H9 (cell line): ENCODE results near the gene CDK10. TPM values are rescaled to one million over a fixed set of nuclear protein-coding genes. Genes with fewer than 3 reads are reported as not detected.

ENCODE experiments used
- DNase-seq: peaks from one replicate; pipeline ENCODE4 v3.0.0-alpha.2; 2017
- H2AFZ ChIP-seq: one replicate; pipeline ENCODE4 v1.6.1; 2013; ENCODE audit warnings: mild to moderate bottlenecking, low read length, control low read depth, moderate library complexity
- H2AK5ac ChIP-seq: 2 replicates; pipeline ENCODE4 v1.6.1; 2013; ENCODE audit warnings: low read length, control low read depth, mixed read lengths; ENCODE audit not compliant: insufficient read length
- H2BK120ac ChIP-seq: one replicate; pipeline ENCODE4 v1.6.1; 2013; ENCODE audit warnings: low read depth, mild to moderate bottlenecking, low read length, control low read depth, inconsistent platforms; ENCODE audit not compliant: poor library complexity, severe bottlenecking
- H2BK12ac ChIP-seq: 2 replicates; pipeline ENCODE4 v1.6.1; 2013; ENCODE audit warnings: low read length, control low read depth, mixed read lengths, low read depth; ENCODE audit not compliant: insufficient read length
- H2BK15ac ChIP-seq: 2 replicates; pipeline ENCODE4 v1.6.1; 2013; ENCODE audit warnings: low read depth, low read length, control low read depth
- H2BK20ac ChIP-seq: one replicate; pipeline ENCODE4 v1.6.1; 2013; ENCODE audit warnings: low read depth, mild to moderate bottlenecking, low read length, control low read depth, inconsistent platforms; ENCODE audit not compliant: poor library complexity, severe bottlenecking
- H2BK5ac ChIP-seq: 2 replicates; pipeline ENCODE4 v1.6.1; 2013; ENCODE audit warnings: low read length, control low read depth, mixed read lengths; ENCODE audit not compliant: insufficient read length
- H3K14ac ChIP-seq: 2 replicates; pipeline ENCODE4 v1.6.1; 2013; ENCODE audit warnings: low read length, control low read depth; ENCODE audit not compliant: insufficient read depth
- H3K18ac ChIP-seq: 2 replicates; pipeline ENCODE4 v1.6.1; 2013; ENCODE audit warnings: low read depth, mild to moderate bottlenecking, mixed read lengths, low read length, control low read depth; ENCODE audit not compliant: insufficient read length
- H3K23ac ChIP-seq: 2 replicates; pipeline ENCODE4 v1.6.1; 2013; ENCODE audit warnings: low read length, control low read depth, mixed read lengths, low read depth; ENCODE audit not compliant: insufficient read length
- H3K23me2 ChIP-seq: 2 replicates; pipeline ENCODE4 v1.6.1; 2013; ENCODE audit warnings: low read depth, mild to moderate bottlenecking, mixed read lengths, low read length, control low read depth; ENCODE audit not compliant: insufficient read length, poor library complexity, severe bottlenecking
- H3K27ac ChIP-seq: 2 replicates; pipeline ENCODE4 v1.5.1; 2013; ENCODE audit warnings: low read length, control low read depth, mixed read lengths, low read depth; ENCODE audit not compliant: insufficient read length
- H3K27me3 ChIP-seq: 2 replicates; pipeline ENCODE4 v1.6.1; 2013; ENCODE audit warnings: low read length, control low read depth, inconsistent platforms; ENCODE audit not compliant: insufficient read depth
- H3K4ac ChIP-seq: 2 replicates; pipeline ENCODE4 v1.6.1; 2013; ENCODE audit warnings: low read depth, mild to moderate bottlenecking, control low read depth, inconsistent platforms, low read length, moderate library complexity
- H3K4me1 ChIP-seq: 2 replicates; pipeline ENCODE4 v1.6.1; 2013; ENCODE audit warnings: low read length, control low read depth, inconsistent platforms; ENCODE audit not compliant: insufficient read depth
- H3K4me2 ChIP-seq: 2 replicates; pipeline ENCODE4 v1.6.1; 2013; ENCODE audit warnings: low read length, control low read depth, mixed read lengths; ENCODE audit not compliant: insufficient read length, insufficient read depth
- H3K56ac ChIP-seq: 2 replicates; pipeline ENCODE4 v1.6.1; 2013; ENCODE audit warnings: low read depth, mild to moderate bottlenecking, mixed read lengths, low read length, control low read depth; ENCODE audit not compliant: insufficient read length
- H3K79me1 ChIP-seq: 2 replicates; pipeline ENCODE4 v1.6.1; 2013; ENCODE audit warnings: low read depth, mild to moderate bottlenecking, moderate library complexity, low read length, control low read depth, inconsistent platforms; ENCODE audit not compliant: insufficient read depth, poor library complexity, severe bottlenecking
- H3K79me2 ChIP-seq: 2 replicates; pipeline ENCODE4 v1.6.1; 2013; ENCODE audit warnings: low read length, control low read depth, inconsistent platforms; ENCODE audit not compliant: insufficient read depth
- H3K9ac ChIP-seq: 2 replicates; pipeline ENCODE4 v1.6.1; 2013; ENCODE audit warnings: low read length, control low read depth, mixed read lengths; ENCODE audit not compliant: insufficient read length; ENCODE audit errors: extremely low read depth
- H3K9me3 ChIP-seq: one replicate; pipeline ENCODE4 v1.6.1; 2013; ENCODE audit warnings: low read depth, low read length, inconsistent platforms; ENCODE audit not compliant: control insufficient read depth
- H3T11ph ChIP-seq: one replicate; pipeline ENCODE4 v1.6.1; 2013; ENCODE audit warnings: mild to moderate bottlenecking, low read length, control low read depth, inconsistent platforms
- H4K20me1 ChIP-seq: one replicate; pipeline ENCODE4 v1.6.1; 2013; ENCODE audit not compliant: control insufficient read depth, insufficient read length, insufficient read depth
- H4K5ac ChIP-seq: 2 replicates; pipeline ENCODE4 v1.6.1; 2013; ENCODE audit warnings: low read depth, mild to moderate bottlenecking, mixed read lengths, low read length, control low read depth; ENCODE audit not compliant: insufficient read length
- H4K8ac ChIP-seq: replicated peaks from 2 replicates; pipeline ENCODE4 v1.6.1; 2013; ENCODE audit warnings: low read length, control low read depth, mixed read lengths, low read depth; ENCODE audit not compliant: insufficient read length
- H4K91ac ChIP-seq: 2 replicates; pipeline ENCODE4 v1.6.1; 2013; ENCODE audit warnings: low read depth, mild to moderate bottlenecking, moderate library complexity, mixed read lengths, low read length, control low read depth; ENCODE audit not compliant: insufficient read length
- H3K27ac Mint-ChIP-seq, 3 experiments: 2 replicates in 2 of 3; 3 replicates in 1 of 3; pipeline ENCODE4 v1.8.0; 2020 to 2021; ENCODE audit warnings: mixed read lengths in 3 of 3, mild to moderate bottlenecking in 1 of 3, moderate library complexity in 1 of 3
- H3K27me3 Mint-ChIP-seq: 2 replicates; pipeline ENCODE4 v1.8.0; 2021; ENCODE audit warnings: low read depth, mild to moderate bottlenecking, moderate library complexity, mixed read lengths
- H3K36me3 Mint-ChIP-seq, 3 experiments: 2 replicates in 2 of 3; 3 replicates in 1 of 3; pipeline ENCODE4 v1.8.0; 2020 to 2021; ENCODE audit warnings: low read depth in 3 of 3, mixed read lengths in 3 of 3; ENCODE audit not compliant: insufficient read depth in 1 of 3
- H3K4me1 Mint-ChIP-seq, 2 experiments: 2 replicates each; pipeline ENCODE4 v1.8.0; 2020; ENCODE audit warnings: mixed read lengths in 2 of 2
- H3K4me3 Mint-ChIP-seq, 2 experiments: 2 replicates in 1 of 2; 3 replicates in 1 of 2; pipeline ENCODE4 v1.8.0; 2020 to 2021; ENCODE audit warnings: mild to moderate bottlenecking in 2 of 2, mixed read lengths in 2 of 2, moderate library complexity in 1 of 2
- H3K9me3 Mint-ChIP-seq, 2 experiments: 2 replicates in 1 of 2; 3 replicates in 1 of 2; pipeline ENCODE4 v1.8.0; 2020; ENCODE audit warnings: mild to moderate bottlenecking in 2 of 2, mixed read lengths in 2 of 2, moderate library complexity in 1 of 2
- CTCF ChIP-seq: fragments of 200-600 bp; sonication (generic); conservative IDR thresholded peaks from 3 replicates; pipeline ENCODE4 v1.8.0; 2021; ENCODE audit warnings: antibody characterized with exemption, mild to moderate bottlenecking
- WGBS: extraction: QIAGEN DNeasy Blood & Tissue Kit; methylation state at CpG from one replicate; pipeline ENCODE4 v1.1.7; 2013; ENCODE audit warnings: missing lambda C conversion rate, low lambda C conversion rate, mixed read lengths; ENCODE audit not compliant: insufficient read length; ENCODE audit errors: extremely low coverage; 5-methylcytosine and 5-hydroxymethylcytosine counted together
- total RNA-seq: library from RNA; stranded (reverse); gene quantifications from 2 replicates; pipeline ENCODE4 v1.2.1, GENCODE V29; 2021

The CDK10 gene
- total RNA-seq, 1 experiment from 2014 or later: 77.1 TPM

GRCh38 chr16:89711601-89712273 lies 25.2 kb downstream of the CDK10 start:
- Histone ChIP-seq H3K56ac (no peak overlapping the region), H2AK5ac (no peak overlapping the region), H4K5ac (no peak overlapping the region), H3K4me2 (peak overlapping the region; percentile 52), H4K91ac (no peak overlapping the region), H3K79me1 (no peaks in the 10 kb centered on the region), H3K27me3 (no peaks in the 10 kb centered on the region), H3K4me1 (no peaks in the 10 kb centered on the region), H3K27ac (no peak overlapping the region), H2BK5ac (no peak overlapping the region), H3K23ac (no peak overlapping the region), H3K79me2 (no peaks in the 10 kb centered on the region), H4K8ac (no peak overlapping the region), H3K4ac (no peak overlapping the region; the same call in 1 of the 2 replicates), H3K9ac (peak overlapping the region; percentile 47), H4K20me1 (no peaks in the 10 kb centered on the region), H3K9me3 (no peaks in the 10 kb centered on the region), H2BK20ac (no peak overlapping the region), H2BK12ac (no peak overlapping the region), H2BK120ac (no peak overlapping the region), H3K23me2 (peaks cover 11% of the 10 kb centered on the region), H2AFZ (no peak overlapping the region), H3T11ph (no peak overlapping the region), H3K18ac (peak overlapping the region; percentile 67), H2BK15ac (no peak overlapping the region; the same call in 1 of the 2 replicates), H3K14ac (peak overlapping the region; percentile 92)
- Mint-ChIP-seq H3K4me3 (peak overlapping the region; percentile 82 to 86), H3K27me3 (peaks cover 19% of the 10 kb centered on the region), H3K27ac (no peak overlapping the region), H3K4me1 (peaks cover 11 to 14% of the 10 kb centered on the region in 2 experiments), H3K9me3 (no peaks in the 10 kb centered on the region; a peak in 1 of 5 replicates), H3K36me3 (peaks cover 12 to 32% (median 17%) of the 10 kb centered on the region in 3 experiments; a peak in 6 of 7 replicates)
- peak; percentile 68 for DNase-seq
- WGBS: no CpG with 5 or more reads among the region's 48 CpGs
- TF ChIP-seq CTCF: no peak
